Head of caudate nucleus (tissue), 42 donors: ENCODE data around the gene ATP6AP1.

Source experiments
- DNase-seq, 42 donors: peaks; one replicate each; pipeline versions ENCODE4 v3.0.0 to v3.0.0-alpha.2; 2020 to 2021; ENCODE audit warnings: mixed read lengths in 7 of 42
- intact Hi-C: fragments of 100-400 bp; cut with DNase I; formaldehyde crosslinking; loops from one replicate; pipeline ENCODE4 v1.15.0; 2022

Gene ATP6AP1

GRCh38 chrX:154478728-154479622 lies 50.5 kb downstream of the ATP6AP1 start, which contains the start of gene LAGE3:
TSS of gene LAGE3 (minus strand) at chrX:154479281. CDS start at chrX:154478915, 366 bp downstream.
- DNase-seq: peak; percentile 75 to 97 (median 93)
- intact Hi-C loops: no loop called here

- no peak for DNase-seq
- intact Hi-C loops: no loop called here
Observed at GRCh38 chrX:154481195-154481594, 52.7 kb downstream of the ATP6AP1 start.

- no peak for DNase-seq
- intact Hi-C loops: no loop called here
Observed at GRCh38 chrX:154481911-154482601, 53.6 kb downstream of the ATP6AP1 start.

GRCh38 chrX:154482786-154483185 lies 54.3 kb downstream of the ATP6AP1 start:
- intact Hi-C loops: no loop called here
- DNase-seq: no peak

GRCh38 chrX:154483325-154483724 lies 54.8 kb downstream of the ATP6AP1 start:
- intact Hi-C loops: no loop called here
- DNase-seq: no peak

- intact Hi-C loops: no loop called here
- no peak for DNase-seq
Observed at GRCh38 chrX:154484255-154485149, 56.0 kb downstream of the ATP6AP1 start.

GRCh38 chrX:154485150-154486051 lies 56.9 kb downstream of the ATP6AP1 start:
- peak in 1 of 42 donors; percentile 17 for DNase-seq
- intact Hi-C loops: no loop called here

- intact Hi-C loops: no loop called here
- DNase-seq: peak in 18 of 42 donors; percentile 7 to 54 (median 33)
Observed at GRCh38 chrX:154486052-154486395, 57.5 kb downstream of the ATP6AP1 start.
